LoVo (cell line): Measurements from ENCODE around the gene ZNF655.
A peak's percentile ranks its signal among the peaks of the same experiment; 100 is the strongest.
"Not testable (repeated sequence)": the region's sequence is repeated elsewhere in the genome, so short reads cannot be mapped to it uniquely, and the experiment has no call there.

Experiments
- DNase-seq: peaks from one replicate; pipeline ENCODE4 v3.0.0-alpha.2; 2016; ENCODE audit warnings: low spot score

ZNF655 gene

DNA sequence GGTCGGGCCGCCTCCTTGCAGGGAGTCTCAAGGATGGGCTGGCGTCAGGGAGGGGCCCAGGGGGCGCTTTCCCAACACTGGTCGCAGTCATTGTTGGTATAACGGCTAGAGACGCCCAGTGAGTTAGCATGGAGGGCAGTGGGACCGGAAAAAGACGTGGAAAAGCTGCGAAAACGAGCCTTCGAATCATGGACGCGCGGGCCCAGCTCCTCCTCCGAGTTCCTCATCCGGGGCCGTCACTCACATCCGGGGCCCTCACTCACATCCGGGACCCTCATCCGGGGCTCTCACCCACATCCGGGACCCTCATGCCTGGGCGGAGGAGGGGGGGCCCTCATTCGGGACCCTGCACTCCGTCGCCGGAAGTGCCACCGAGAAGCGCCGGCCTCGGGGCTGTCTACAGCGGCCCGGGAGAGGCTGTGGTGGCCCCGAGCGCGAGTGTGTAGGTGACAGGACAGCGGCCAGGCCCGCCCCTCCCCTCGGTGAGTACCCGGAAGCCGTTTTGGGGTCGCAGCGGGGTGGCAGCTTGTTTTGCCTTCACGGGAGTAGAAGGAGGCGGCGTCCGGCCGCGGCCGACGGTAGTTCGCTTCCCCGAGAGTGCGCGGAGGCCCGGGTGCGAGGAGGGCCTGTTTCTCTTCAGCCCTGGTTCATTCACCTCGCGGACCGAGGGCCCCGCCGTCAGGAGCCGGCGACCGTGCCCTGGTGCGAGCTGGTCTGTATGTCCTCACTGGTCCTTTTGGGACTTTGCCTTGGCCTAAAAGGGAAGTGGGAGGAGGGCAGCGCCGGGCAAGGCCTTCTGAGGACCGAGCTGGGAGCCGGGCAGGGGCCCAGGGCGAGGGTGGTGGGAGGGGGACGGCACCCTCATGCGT is at the start of gene ZNF655:
Gene ZNF655 (plus strand): TSS at position 337 of the 869 bp plus-strand sequence. CDS start 1,918 bp downstream, outside the sequence.
- peak; percentile 79 for DNase-seq

- no peak for DNase-seq
These were observed 44.4 kb upstream of the ZNF655 start for GRCh38 chr7:99514050-99514449.

DNA sequence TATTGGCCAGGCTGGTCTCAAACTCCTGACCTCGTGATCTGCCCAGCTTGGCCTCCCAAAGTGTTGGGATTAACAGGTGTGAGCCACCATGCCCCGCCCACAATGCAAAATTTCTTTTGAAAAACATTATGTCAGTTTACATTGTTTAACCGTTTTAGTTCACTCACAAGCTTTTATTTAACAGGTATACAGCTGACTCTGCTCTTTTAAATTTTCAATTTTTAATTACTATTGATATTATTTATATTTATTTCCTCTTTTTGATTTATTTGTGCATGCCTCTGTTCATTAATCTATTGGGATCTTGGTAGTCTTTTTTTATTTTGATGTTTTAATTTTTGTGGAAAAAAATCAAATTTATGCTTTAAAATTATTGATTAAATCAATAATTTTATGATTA is 37.0 kb upstream of the ZNF655 start:
- no peak for DNase-seq

DNA sequence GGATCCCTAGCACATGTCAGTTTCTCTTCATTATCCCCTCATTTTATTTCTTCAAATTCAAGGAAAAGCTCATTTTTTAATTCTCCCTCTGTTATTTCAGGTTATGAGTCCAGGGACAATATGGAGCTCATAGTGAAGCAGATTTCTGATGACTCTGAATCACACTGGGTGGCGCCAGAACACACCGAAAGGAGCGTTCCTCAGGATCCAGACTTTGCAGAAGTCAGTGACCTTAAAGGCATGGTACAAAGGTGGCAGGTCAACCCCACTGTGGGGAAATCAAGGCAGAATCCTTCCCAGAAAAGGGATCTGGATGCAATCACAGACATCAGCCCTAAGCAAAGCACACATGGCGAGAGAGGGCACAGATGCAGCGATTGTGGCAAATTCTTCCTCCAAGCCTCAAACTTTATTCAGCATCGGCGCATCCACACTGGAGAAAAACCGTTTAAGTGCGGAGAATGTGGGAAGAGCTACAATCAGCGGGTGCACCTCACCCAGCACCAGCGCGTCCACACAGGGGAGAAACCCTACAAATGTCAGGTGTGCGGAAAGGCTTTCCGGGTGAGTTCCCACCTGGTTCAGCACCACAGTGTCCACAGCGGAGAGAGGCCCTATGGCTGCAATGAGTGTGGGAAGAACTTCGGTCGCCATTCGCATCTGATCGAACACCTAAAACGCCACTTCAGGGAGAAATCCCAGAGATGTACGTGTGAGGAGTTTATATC is 32.6 kb upstream of the ZNF655 start:
- DNase-seq: no peak

- no peak for DNase-seq
These were observed 27.1 kb upstream of the ZNF655 start for GRCh38 chr7:99531354-99531765.

DNA sequence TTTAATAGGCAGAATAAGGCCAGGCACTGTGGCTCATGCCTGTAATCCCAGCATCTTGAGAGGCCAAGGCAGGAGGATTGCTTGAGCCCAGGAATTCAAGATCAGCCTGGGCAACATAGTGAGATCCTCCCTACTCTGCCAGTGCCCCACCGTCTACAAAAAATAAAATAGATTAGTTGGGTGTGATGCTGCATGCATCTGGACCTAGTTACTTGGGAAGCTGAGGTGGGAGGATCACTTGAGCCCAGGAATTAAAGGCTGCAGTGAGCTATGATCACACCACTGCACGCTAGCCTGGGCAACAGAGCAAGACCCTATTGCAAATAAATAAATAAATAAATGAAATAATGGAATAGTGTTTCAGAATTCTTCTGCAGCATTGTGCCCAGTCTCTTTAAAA is 22.8 kb upstream of the ZNF655 start:
- DNase-seq: no peak

DNA sequence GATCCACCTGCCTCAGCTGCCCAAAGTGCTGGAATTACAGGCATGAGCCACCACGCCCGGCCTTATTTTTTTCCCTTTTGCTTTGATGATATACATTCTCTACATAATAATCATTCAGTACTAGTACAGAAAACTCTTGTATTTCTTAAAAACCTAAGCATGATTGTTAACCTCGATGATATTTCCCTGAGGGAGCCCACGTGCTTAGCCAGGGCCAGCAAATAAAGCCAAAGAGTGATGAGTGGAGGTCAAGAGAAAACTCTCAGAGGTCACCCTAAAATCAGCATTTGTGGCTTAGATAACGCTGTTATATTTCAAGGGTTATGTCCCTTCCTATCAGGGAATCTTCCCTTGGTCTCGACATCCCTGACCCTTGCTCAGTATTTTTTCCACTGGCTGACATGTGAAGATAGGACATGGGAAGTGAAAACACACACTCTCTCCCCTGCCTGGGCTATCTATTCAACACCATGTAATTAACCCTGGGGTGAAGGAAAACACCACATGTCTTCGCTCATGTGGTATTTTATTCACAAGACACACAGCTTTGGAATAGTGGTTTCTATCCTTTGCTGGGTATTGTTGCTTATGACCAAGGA is 19.1 kb upstream of the ZNF655 start:
- no peak for DNase-seq

- DNase-seq: no peak
These were observed 17.9 kb upstream of the ZNF655 start for GRCh38 chr7:99540542-99540941.

GRCh38 chr7:99541212-99541611 is 17.2 kb upstream of the ZNF655 start:
- no peak for DNase-seq

DNA sequence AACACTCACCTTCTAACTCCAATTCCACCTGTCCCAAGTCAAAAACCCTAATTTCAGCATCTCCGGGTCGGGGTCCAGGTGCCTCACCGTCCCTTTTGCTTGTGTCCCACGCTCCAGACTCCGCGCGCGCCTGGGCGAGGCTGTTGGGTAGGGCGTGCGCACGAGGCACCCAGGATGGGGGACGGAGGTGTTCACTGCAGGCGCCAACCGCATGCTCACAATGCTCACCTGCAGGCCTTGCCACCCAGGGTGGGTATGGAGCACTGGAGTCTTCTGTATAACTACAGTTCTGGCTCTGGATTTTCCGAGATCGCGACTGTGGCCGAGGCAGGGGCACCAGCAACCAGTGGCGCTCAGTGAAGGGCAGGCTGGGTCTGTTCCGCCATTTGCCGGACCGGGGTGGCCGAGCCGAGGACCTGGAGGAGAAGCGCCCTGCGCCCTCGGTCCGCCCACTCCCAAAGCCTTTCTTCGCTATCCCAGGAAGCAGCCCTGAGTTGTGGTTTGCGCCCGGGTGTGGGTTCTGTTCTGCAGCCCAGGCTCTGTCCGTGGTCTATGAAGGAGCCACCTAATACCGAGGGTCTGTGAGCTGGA is 15.3 kb upstream of the ZNF655 start:
- DNase-seq: no peak

GRCh38 chr7:99543916-99544315 is 14.5 kb upstream of the ZNF655 start:
- no peak for DNase-seq

- DNase-seq: not testable (repeated sequence)
These were observed 13.1 kb upstream of the ZNF655 start for GRCh38 chr7:99545308-99545707.

GRCh38 chr7:99549545-99549944 is 8.9 kb upstream of the ZNF655 start:
- DNase-seq: not testable (repeated sequence)

- DNase-seq: no peak
These were observed 7.1 kb upstream of the ZNF655 start for GRCh38 chr7:99551334-99551733.

DNA sequence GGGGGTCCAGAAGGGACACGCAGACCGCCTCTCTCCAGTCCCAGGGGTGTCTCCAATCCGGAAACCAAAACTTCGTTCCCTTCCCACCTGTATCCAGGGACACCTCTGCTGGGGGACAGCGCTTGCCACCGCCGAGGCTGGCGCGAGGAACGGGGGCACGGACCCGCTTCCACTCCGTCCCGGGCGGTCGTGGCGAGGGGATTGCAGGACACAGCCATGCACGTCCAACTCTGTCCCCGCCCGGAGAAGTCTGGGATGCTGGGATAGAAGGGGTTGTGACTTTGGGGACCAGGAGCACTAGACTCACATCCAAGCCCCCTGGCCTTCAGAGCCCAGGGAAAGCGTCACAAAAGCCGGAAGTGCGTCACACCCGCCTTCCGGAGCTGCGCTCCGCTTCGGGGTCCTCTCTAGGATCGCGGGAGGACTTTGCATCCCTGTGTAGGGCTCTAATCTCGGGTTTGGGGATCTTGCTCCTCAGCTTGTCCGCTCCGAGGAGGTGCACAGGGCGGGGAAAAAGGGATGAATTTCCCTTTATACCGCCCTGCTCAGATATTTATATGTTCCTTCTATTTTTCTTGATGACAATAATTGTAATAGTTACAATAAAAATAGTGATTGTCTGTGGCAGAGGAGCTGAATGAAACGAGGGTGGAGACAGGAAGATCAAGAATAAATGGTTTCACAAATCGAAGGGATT is 6.5 kb upstream of the ZNF655 start, which contains the start of gene FAM200A:
Gene FAM200A (minus strand): TSS at position 348 of the 697 bp plus-strand sequence. CDS start 3,707 bp downstream, outside the sequence.
- DNase-seq: peak; percentile 92

- no peak for DNase-seq
These were observed 5.4 kb upstream of the ZNF655 start for GRCh38 chr7:99553039-99553438.

DNA sequence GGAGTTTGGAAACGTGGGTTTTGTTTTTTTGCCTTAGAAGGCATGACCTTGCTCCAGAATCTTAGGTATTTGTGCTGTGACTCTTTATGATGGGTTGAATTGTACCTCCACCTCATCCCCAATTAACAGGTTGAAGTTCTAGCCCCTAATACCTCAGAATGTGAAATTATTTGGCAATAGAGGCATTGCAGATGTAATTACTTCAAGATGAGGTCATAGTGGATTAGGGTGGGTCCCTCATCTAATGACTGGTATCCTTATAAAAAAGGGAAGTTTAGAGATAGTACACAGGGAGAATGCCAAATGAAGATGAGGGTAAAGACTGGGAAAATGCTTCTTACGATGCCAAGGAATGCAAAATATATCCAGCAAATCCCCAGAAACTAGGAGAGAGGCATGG is 3.5 kb upstream of the ZNF655 start:
- DNase-seq: no peak

DNA sequence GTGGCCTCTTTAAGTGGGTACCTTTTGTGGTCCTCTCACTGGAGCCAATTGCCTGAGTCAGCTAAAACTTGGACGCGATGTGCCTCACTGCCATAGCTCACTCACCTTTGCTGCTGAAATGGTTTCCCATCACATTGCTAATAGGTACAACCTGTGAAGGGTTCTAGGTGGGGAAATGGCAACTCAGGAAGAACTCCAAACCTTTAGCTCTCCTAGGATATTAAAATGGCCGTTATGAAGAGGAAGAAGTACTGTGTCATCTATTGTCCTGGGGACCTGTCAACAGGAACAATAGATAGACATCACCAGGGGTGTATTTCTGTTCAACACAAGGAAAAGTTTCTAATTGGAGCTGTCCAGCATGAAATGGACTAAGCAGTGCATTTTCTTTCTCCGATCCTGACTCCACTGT is 1.2 kb upstream of the ZNF655 start:
- no peak for DNase-seq

DNA sequence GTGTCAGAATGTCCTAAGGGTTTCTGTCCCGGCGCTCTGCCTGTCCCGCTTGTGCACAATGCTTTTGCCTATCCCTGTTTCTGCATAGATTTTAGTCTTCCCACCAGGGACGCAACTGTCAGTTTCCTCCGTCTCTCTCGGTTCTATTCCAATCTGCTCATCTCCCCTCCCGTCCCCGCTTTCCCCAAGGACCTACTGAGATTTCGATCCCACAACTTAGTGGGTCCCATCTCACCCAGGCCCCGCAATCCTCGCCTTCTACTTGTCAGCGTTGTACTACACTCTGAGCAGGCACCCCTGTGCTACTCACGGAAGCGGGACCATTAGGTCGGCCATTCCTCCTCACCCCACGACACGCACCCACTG is 519 bp upstream of the ZNF655 start:
- no peak for DNase-seq

GRCh38 chr7:99559175-99559915 is 903 bp downstream of the ZNF655 start:
- no peak for DNase-seq
